ENCODE measurements around the gene PCBP3. TPM values are rescaled to one million over a fixed set of nuclear protein-coding genes. Genes with fewer than 3 reads are reported as not detected.
"Not testable (repeated sequence)": the region's sequence is repeated elsewhere in the genome, so short reads cannot be mapped to it uniquely, and the experiment has no call there.

Gene PCBP3
- total and polyA plus RNA-seq, 2 donors = 4.3 to 4.6 TPM

DNA sequence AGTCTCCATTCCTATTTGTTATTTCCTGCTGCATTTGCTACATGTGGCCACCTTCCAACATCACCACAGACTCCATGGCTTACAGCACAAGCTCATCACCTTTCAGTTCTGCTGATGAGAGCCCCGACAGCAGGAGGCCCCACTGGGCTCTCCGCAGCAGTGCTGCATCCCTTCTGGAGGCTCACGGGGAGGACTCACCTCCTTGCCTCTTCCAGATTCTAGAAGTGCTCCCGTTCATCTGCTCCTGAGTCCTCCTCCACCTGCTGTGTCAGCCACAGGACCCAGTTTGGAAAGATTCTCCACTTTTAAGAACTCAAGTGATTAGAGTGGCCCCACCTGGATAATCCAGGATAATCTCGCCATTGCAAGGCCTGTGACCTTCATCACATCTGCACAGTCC, 167.6 kb downstream of the PCBP3 start:
- H3K4me3 ChIP-seq (ENCODE audit: low read depth, low read length) = no peak overlapping the region
- H3K27ac ChIP-seq (ENCODE audit: low read depth) = no peak overlapping the region
- no peaks in the 10 kb centered on the region for H3K4me1 ChIP-seq (ENCODE audit: insufficient read depth)
- H3K36me3 ChIP-seq (ENCODE audit: insufficient read depth) = no peaks in the 10 kb centered on the region
- WGBS = 68% methylated on average over 5 of the region's 5 CpGs
- DNase-seq (ENCODE audit: extremely low spot score) = no peak

GRCh38 chr21:45814210-45814940, 170.8 kb downstream of the PCBP3 start:
- not testable (repeated sequence) for H3K36me3 ChIP-seq (ENCODE audit: insufficient read depth); H3K27ac ChIP-seq (ENCODE audit: low read depth); H3K4me3 ChIP-seq (ENCODE audit: low read depth, low read length); DNase-seq (ENCODE audit: extremely low spot score); H3K4me1 ChIP-seq (ENCODE audit: insufficient read depth)

- not testable (repeated sequence) for H3K4me1 ChIP-seq (ENCODE audit: insufficient read depth); DNase-seq (ENCODE audit: extremely low spot score); H3K4me3 ChIP-seq (ENCODE audit: low read depth, low read length); H3K36me3 ChIP-seq (ENCODE audit: insufficient read depth); H3K27ac ChIP-seq (ENCODE audit: low read depth)
These were observed 172.3 kb downstream of the PCBP3 start for GRCh38 chr21:45815781-45816180.

- Histone ChIP-seq H3K4me3 (ENCODE audit: low read depth, low read length) (no peak overlapping the region), H3K27ac (ENCODE audit: low read depth) (no peak overlapping the region), H3K4me1 (ENCODE audit: insufficient read depth) (no peaks in the 10 kb centered on the region), H3K36me3 (ENCODE audit: insufficient read depth) (no peaks in the 10 kb centered on the region)
- 88% methylated on average over 14 of the region's 14 CpGs for WGBS
- DNase-seq (ENCODE audit: extremely low spot score) = no peak
These were observed 173.3 kb downstream of the PCBP3 start for GRCh38 chr21:45816794-45817193.

GRCh38 chr21:45817345-45817744, 173.8 kb downstream of the PCBP3 start:
- Histone ChIP-seq H3K27ac (ENCODE audit: low read depth) (no peak overlapping the region), H3K4me1 (ENCODE audit: insufficient read depth) (no peaks in the 10 kb centered on the region), H3K36me3 (ENCODE audit: insufficient read depth) (no peaks in the 10 kb centered on the region), H3K4me3 (ENCODE audit: low read depth, low read length) (no peak overlapping the region)
- WGBS = 67% methylated on average over 13 of the region's 13 CpGs
- DNase-seq (ENCODE audit: extremely low spot score) = no peak

DNA sequence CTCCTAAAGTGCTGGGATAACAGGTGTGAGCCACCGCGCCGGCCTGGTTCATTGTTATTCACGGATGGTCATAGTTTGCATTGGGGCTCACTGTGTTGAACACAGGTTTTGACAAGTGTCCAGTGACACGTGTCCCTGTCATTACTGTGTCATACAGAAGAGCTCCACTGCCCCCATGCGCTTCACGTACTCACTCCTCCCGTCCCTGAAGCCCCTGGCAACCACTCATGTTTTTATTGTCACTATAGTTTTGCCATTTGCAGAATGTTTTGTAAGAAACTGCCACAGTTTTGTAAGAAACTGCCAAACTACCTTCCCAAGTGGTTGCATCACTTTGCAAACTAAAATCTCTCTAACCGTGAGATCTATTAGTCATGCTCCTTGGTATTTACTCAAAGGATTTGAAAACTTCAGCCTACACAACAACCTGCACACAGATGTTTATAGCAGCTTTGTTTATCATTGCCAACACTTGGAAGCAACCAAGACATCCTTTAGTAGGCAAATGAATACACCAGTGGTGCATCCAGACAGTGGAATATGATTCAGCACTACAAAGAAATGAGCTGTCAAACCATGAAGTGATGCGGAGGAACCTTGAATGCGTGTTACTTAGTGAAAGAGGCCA, 174.9 kb downstream of the PCBP3 start:
- Histone ChIP-seq H3K36me3 (ENCODE audit: insufficient read depth) (no peaks in the 10 kb centered on the region), H3K4me1 (ENCODE audit: insufficient read depth) (no peaks in the 10 kb centered on the region), H3K4me3 (ENCODE audit: low read depth, low read length) (no peak overlapping the region), H3K27ac (ENCODE audit: low read depth) (no peak overlapping the region)
- WGBS = 72% methylated on average over 11 of the region's 11 CpGs
- no peak for DNase-seq (ENCODE audit: extremely low spot score)

DNA sequence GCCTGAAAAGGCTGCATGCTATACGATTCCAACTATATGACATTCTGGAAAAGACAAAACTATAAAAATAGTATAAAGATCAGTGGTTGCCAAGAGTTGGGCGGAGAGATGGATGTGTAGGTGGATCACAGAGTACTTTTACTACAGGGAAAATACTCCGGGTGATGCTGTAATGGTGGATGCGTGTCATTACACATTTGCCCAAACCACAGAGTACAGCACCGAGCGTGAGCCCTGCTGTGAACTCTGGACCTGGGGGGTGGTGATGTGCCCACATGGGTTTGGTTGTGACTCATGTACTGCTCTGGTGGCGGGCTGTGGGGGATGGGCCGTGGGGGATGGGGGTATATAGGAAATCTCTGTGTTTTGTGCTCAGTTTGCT, 175.4 kb downstream of the PCBP3 start:
- Histone ChIP-seq H3K27ac (ENCODE audit: low read depth) (no peak overlapping the region), H3K36me3 (ENCODE audit: insufficient read depth) (no peaks in the 10 kb centered on the region), H3K4me1 (ENCODE audit: insufficient read depth) (no peaks in the 10 kb centered on the region), H3K4me3 (ENCODE audit: low read depth, low read length) (no peak overlapping the region)
- DNase-seq (ENCODE audit: extremely low spot score) = no peak
- WGBS = 54% methylated on average over 8 of the region's 8 CpGs

DNA sequence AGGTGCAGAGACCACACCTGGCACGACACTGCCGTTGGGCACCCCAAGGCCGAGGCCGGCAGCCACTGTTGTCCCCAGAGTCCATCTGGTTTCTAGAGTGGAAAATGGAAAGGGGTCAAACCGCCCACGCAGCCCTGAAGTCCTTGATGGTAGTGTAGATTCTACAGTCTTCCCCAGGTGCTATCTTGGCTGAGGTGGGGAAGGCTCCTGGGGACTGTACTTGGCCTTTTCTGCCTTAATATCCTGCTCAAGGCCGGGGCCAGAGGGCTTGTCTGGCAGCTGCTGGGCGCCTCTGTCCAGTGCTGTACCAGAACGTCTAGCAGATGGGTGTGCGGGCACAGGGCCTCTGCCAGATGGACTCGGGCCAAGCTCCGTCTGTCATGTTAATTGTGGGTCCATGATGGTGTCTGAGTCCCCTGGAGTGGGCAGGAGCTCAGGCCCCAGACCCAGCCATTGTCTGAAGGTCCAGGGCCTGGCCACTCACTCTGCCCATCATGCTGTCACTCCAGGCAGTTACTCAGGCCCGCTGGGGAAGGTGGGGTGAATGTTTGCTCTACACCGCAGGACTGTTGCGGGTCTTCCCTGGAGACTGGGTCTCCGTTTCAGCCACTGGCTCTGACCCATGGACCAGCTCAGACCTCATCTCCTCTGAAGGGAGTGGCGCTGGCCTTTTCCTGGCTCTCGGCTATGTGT, 176.1 kb downstream of the PCBP3 start:
- no peaks in the 10 kb centered on the region for H3K36me3 ChIP-seq (ENCODE audit: insufficient read depth)
- WGBS = 85% methylated on average over 18 of the region's 18 CpGs
- no peak for DNase-seq (ENCODE audit: extremely low spot score)
- no peak overlapping the region for H3K27ac ChIP-seq (ENCODE audit: low read depth)
- H3K4me1 ChIP-seq (ENCODE audit: insufficient read depth) = no peaks in the 10 kb centered on the region
- H3K4me3 ChIP-seq (ENCODE audit: low read depth, low read length) = no peak overlapping the region

GRCh38 chr21:45820171-45821091, 176.9 kb downstream of the PCBP3 start:
- Histone ChIP-seq H3K4me3 (ENCODE audit: low read depth, low read length) (no peak overlapping the region), H3K36me3 (ENCODE audit: insufficient read depth) (no peaks in the 10 kb centered on the region), H3K4me1 (ENCODE audit: insufficient read depth) (no peaks in the 10 kb centered on the region), H3K27ac (ENCODE audit: low read depth) (no peak overlapping the region)
- peak; percentile 67 for DNase-seq (ENCODE audit: extremely low spot score)
- WGBS = 42% methylated on average over 31 of the region's 31 CpGs

DNA sequence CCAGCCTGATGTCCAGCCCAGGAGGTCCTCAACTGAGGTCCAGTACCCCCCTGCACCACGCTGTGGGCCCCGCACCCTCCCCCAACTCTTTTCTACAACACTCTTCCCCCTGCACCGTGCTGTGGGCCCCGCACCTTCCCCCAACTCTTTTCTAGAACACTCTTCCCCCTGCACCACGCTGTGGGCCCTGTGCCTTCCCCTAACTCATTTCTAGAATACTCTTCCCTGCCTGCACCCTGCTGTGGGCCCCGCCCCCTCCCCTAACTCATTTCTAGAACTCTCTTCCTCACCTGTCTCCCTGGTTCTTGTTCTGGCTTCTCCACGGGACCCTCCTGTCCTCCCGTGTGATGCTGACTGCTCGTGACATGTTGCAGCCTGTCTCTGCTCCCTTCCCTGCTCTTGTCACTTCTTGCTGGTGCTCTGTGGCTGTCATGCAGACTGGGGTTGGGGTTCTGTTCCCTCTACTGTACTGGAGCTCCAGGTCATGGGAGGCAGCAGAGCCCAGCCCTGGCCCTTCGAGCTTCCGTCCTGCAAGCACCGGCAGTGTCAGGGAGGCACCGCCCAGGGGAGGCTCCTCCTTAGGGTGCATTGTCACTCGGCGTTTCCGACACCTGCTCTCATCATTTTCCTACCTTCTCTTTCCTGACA, 177.9 kb downstream of the PCBP3 start:
- DNase-seq (ENCODE audit: extremely low spot score) = no peak
- Histone ChIP-seq H3K4me1 (ENCODE audit: insufficient read depth) (no peaks in the 10 kb centered on the region), H3K27ac (ENCODE audit: low read depth) (no peak overlapping the region), H3K4me3 (ENCODE audit: low read depth, low read length) (no peak overlapping the region), H3K36me3 (ENCODE audit: insufficient read depth) (no peaks in the 10 kb centered on the region)
- 74% methylated on average over 16 of the region's 16 CpGs for WGBS

DNA sequence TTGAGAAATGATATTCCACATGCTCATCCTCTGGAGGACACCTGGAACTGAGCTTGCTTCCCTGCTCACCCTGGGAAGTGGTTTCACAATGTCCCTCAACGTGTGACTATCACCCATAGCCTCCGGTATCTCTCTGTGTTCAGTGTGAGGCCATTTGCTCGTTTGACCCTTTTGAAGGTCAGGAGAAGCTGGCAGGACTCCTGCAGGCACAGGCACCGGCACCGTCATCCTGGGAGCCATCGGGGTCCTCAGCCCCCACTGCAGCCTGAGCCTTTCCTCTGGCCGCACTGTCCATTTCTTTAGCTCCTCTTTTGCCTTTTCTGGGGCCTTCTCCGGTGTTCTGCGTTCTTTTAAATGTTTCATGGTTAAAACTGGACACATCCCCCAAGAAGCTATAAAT, 178.5 kb downstream of the PCBP3 start:
- H3K27ac ChIP-seq (ENCODE audit: low read depth) = no peak overlapping the region

GRCh38 chr21:45822429-45823099, 179.0 kb downstream of the PCBP3 start:
- Histone ChIP-seq H3K36me3 (ENCODE audit: insufficient read depth) (no peaks in the 10 kb centered on the region), H3K27ac (ENCODE audit: low read depth) (no peak overlapping the region), H3K4me3 (ENCODE audit: low read depth, low read length) (no peak overlapping the region), H3K4me1 (ENCODE audit: insufficient read depth) (no peaks in the 10 kb centered on the region)
- DNase-seq (ENCODE audit: extremely low spot score) = no peak
- WGBS = 79% methylated on average over 9 of the region's 9 CpGs

More for the DNA sequence above, 178.5 kb downstream of the PCBP3 start:
- DNase-seq (ENCODE audit: extremely low spot score) = no peak
- no peaks in the 10 kb centered on the region for H3K36me3 ChIP-seq (ENCODE audit: insufficient read depth)
- no peaks in the 10 kb centered on the region for H3K4me1 ChIP-seq (ENCODE audit: insufficient read depth)
- no peak overlapping the region for H3K4me3 ChIP-seq (ENCODE audit: low read depth, low read length)
- WGBS = 63% methylated on average over 9 of the region's 9 CpGs
